H9 (cell line): Measurements from ENCODE around the gene KLC4. TPM values are rescaled to one million over a fixed set of nuclear protein-coding genes. Genes with fewer than 3 reads are reported as not detected.
A peak's percentile ranks its signal among the peaks of the same experiment; 100 is the strongest.

Experiments used
- DNase-seq: peaks from one replicate; pipeline ENCODE4 v3.0.0-alpha.2; 2017
- H2AFZ ChIP-seq: one replicate; pipeline ENCODE4 v1.6.1; 2013; ENCODE audit warnings: mild to moderate bottlenecking, low read length, control low read depth, moderate library complexity
- H2AK5ac ChIP-seq: 2 replicates; pipeline ENCODE4 v1.6.1; 2013; ENCODE audit warnings: low read length, control low read depth, mixed read lengths; ENCODE audit not compliant: insufficient read length
- H2BK120ac ChIP-seq: one replicate; pipeline ENCODE4 v1.6.1; 2013; ENCODE audit warnings: low read depth, mild to moderate bottlenecking, low read length, control low read depth, inconsistent platforms; ENCODE audit not compliant: poor library complexity, severe bottlenecking
- H2BK12ac ChIP-seq: 2 replicates; pipeline ENCODE4 v1.6.1; 2013; ENCODE audit warnings: low read length, control low read depth, mixed read lengths, low read depth; ENCODE audit not compliant: insufficient read length
- H2BK15ac ChIP-seq: 2 replicates; pipeline ENCODE4 v1.6.1; 2013; ENCODE audit warnings: low read depth, low read length, control low read depth
- H2BK20ac ChIP-seq: one replicate; pipeline ENCODE4 v1.6.1; 2013; ENCODE audit warnings: low read depth, mild to moderate bottlenecking, low read length, control low read depth, inconsistent platforms; ENCODE audit not compliant: poor library complexity, severe bottlenecking
- H2BK5ac ChIP-seq: 2 replicates; pipeline ENCODE4 v1.6.1; 2013; ENCODE audit warnings: low read length, control low read depth, mixed read lengths; ENCODE audit not compliant: insufficient read length
- H3K14ac ChIP-seq: 2 replicates; pipeline ENCODE4 v1.6.1; 2013; ENCODE audit warnings: low read length, control low read depth; ENCODE audit not compliant: insufficient read depth
- H3K18ac ChIP-seq: 2 replicates; pipeline ENCODE4 v1.6.1; 2013; ENCODE audit warnings: low read depth, mild to moderate bottlenecking, mixed read lengths, low read length, control low read depth; ENCODE audit not compliant: insufficient read length
- H3K23ac ChIP-seq: 2 replicates; pipeline ENCODE4 v1.6.1; 2013; ENCODE audit warnings: low read length, control low read depth, mixed read lengths, low read depth; ENCODE audit not compliant: insufficient read length
- H3K23me2 ChIP-seq: 2 replicates; pipeline ENCODE4 v1.6.1; 2013; ENCODE audit warnings: low read depth, mild to moderate bottlenecking, mixed read lengths, low read length, control low read depth; ENCODE audit not compliant: insufficient read length, poor library complexity, severe bottlenecking
- H3K27ac ChIP-seq: 2 replicates; pipeline ENCODE4 v1.5.1; 2013; ENCODE audit warnings: low read length, control low read depth, mixed read lengths, low read depth; ENCODE audit not compliant: insufficient read length
- H3K27me3 ChIP-seq: 2 replicates; pipeline ENCODE4 v1.6.1; 2013; ENCODE audit warnings: low read length, control low read depth, inconsistent platforms; ENCODE audit not compliant: insufficient read depth
- H3K4ac ChIP-seq: 2 replicates; pipeline ENCODE4 v1.6.1; 2013; ENCODE audit warnings: low read depth, mild to moderate bottlenecking, control low read depth, inconsistent platforms, low read length, moderate library complexity
- H3K4me1 ChIP-seq: 2 replicates; pipeline ENCODE4 v1.6.1; 2013; ENCODE audit warnings: low read length, control low read depth, inconsistent platforms; ENCODE audit not compliant: insufficient read depth
- H3K4me2 ChIP-seq: 2 replicates; pipeline ENCODE4 v1.6.1; 2013; ENCODE audit warnings: low read length, control low read depth, mixed read lengths; ENCODE audit not compliant: insufficient read length, insufficient read depth
- H3K56ac ChIP-seq: 2 replicates; pipeline ENCODE4 v1.6.1; 2013; ENCODE audit warnings: low read depth, mild to moderate bottlenecking, mixed read lengths, low read length, control low read depth; ENCODE audit not compliant: insufficient read length
- H3K79me1 ChIP-seq: 2 replicates; pipeline ENCODE4 v1.6.1; 2013; ENCODE audit warnings: low read depth, mild to moderate bottlenecking, moderate library complexity, low read length, control low read depth, inconsistent platforms; ENCODE audit not compliant: insufficient read depth, poor library complexity, severe bottlenecking
- H3K79me2 ChIP-seq: 2 replicates; pipeline ENCODE4 v1.6.1; 2013; ENCODE audit warnings: low read length, control low read depth, inconsistent platforms; ENCODE audit not compliant: insufficient read depth
- H3K9ac ChIP-seq: 2 replicates; pipeline ENCODE4 v1.6.1; 2013; ENCODE audit warnings: low read length, control low read depth, mixed read lengths; ENCODE audit not compliant: insufficient read length; ENCODE audit errors: extremely low read depth
- H3K9me3 ChIP-seq: one replicate; pipeline ENCODE4 v1.6.1; 2013; ENCODE audit warnings: low read depth, low read length, inconsistent platforms; ENCODE audit not compliant: control insufficient read depth
- H3T11ph ChIP-seq: one replicate; pipeline ENCODE4 v1.6.1; 2013; ENCODE audit warnings: mild to moderate bottlenecking, low read length, control low read depth, inconsistent platforms
- H4K20me1 ChIP-seq: one replicate; pipeline ENCODE4 v1.6.1; 2013; ENCODE audit not compliant: control insufficient read depth, insufficient read length, insufficient read depth
- H4K5ac ChIP-seq: 2 replicates; pipeline ENCODE4 v1.6.1; 2013; ENCODE audit warnings: low read depth, mild to moderate bottlenecking, mixed read lengths, low read length, control low read depth; ENCODE audit not compliant: insufficient read length
- H4K8ac ChIP-seq: replicated peaks from 2 replicates; pipeline ENCODE4 v1.6.1; 2013; ENCODE audit warnings: low read length, control low read depth, mixed read lengths, low read depth; ENCODE audit not compliant: insufficient read length
- H4K91ac ChIP-seq: 2 replicates; pipeline ENCODE4 v1.6.1; 2013; ENCODE audit warnings: low read depth, mild to moderate bottlenecking, moderate library complexity, mixed read lengths, low read length, control low read depth; ENCODE audit not compliant: insufficient read length
- H3K27ac Mint-ChIP-seq, 3 experiments: 2 replicates in 2 of 3; 3 replicates in 1 of 3; pipeline ENCODE4 v1.8.0; 2020 to 2021; ENCODE audit warnings: mixed read lengths in 3 of 3, mild to moderate bottlenecking in 1 of 3, moderate library complexity in 1 of 3
- H3K27me3 Mint-ChIP-seq: 2 replicates; pipeline ENCODE4 v1.8.0; 2021; ENCODE audit warnings: low read depth, mild to moderate bottlenecking, moderate library complexity, mixed read lengths
- H3K36me3 Mint-ChIP-seq, 3 experiments: 2 replicates in 2 of 3; 3 replicates in 1 of 3; pipeline ENCODE4 v1.8.0; 2020 to 2021; ENCODE audit warnings: low read depth in 3 of 3, mixed read lengths in 3 of 3; ENCODE audit not compliant: insufficient read depth in 1 of 3
- H3K4me1 Mint-ChIP-seq, 2 experiments: 2 replicates each; pipeline ENCODE4 v1.8.0; 2020; ENCODE audit warnings: mixed read lengths in 2 of 2
- H3K4me3 Mint-ChIP-seq, 2 experiments: 2 replicates in 1 of 2; 3 replicates in 1 of 2; pipeline ENCODE4 v1.8.0; 2020 to 2021; ENCODE audit warnings: mild to moderate bottlenecking in 2 of 2, mixed read lengths in 2 of 2, moderate library complexity in 1 of 2
- H3K9me3 Mint-ChIP-seq, 2 experiments: 2 replicates in 1 of 2; 3 replicates in 1 of 2; pipeline ENCODE4 v1.8.0; 2020; ENCODE audit warnings: mild to moderate bottlenecking in 2 of 2, mixed read lengths in 2 of 2, moderate library complexity in 1 of 2
- WGBS: extraction: QIAGEN DNeasy Blood & Tissue Kit; methylation state at CpG from one replicate; pipeline ENCODE4 v1.1.7; 2013; ENCODE audit warnings: missing lambda C conversion rate, low lambda C conversion rate, mixed read lengths; ENCODE audit not compliant: insufficient read length; ENCODE audit errors: extremely low coverage; 5-methylcytosine and 5-hydroxymethylcytosine counted together
- total RNA-seq: library from RNA; stranded (reverse); gene quantifications from 2 replicates; pipeline ENCODE4 v1.2.1, GENCODE V29; 2021
- TF ChIP-seq, protein P1 (sequence below): fragments of 200-600 bp; sonication (generic); conservative IDR thresholded peaks from 3 replicates; pipeline ENCODE4 v1.8.0; 2021; ENCODE audit warnings: antibody characterized with exemption, mild to moderate bottlenecking

The KLC4 gene
- total RNA-seq, 1 experiment from 2014 or later = 29.7 TPM

DNA sequence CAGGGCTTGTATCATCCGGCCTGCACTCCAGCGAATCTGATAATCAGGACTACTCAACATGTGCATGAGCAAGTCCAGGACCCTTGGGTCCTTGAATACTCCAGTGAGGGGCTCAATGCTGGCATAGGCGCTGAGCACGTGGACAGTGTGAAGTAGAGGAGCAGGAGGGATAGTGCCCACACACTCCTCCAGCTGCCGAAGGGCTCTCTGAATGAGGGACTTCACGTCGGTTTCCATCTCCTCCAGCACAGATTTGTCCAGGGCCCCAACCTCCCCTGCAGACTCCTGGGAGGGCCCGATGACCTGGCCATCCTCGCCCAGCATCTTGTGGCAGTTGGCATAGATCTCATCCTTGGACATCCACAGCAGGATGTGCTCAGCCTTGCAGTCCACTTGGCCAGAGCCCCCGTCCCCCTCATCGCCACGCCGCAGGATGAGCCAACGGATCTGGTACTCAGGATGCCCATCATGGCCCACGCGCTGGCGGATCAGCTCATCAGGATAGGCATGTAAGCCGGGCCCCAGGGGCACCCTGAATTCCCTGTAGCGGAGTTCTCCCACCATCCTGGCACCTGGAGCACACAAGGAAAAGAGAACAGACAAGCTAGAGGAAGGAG, 7.1 kb upstream of the KLC4 start:
- Mint-ChIP-seq H3K27ac (peak overlapping the region; percentile 88 to 98 (median 92); a peak in 4 of 7 replicates), H3K36me3 (peaks cover 27 to 59% (median 56%) of the 10 kb centered on the region in 3 experiments), H3K9me3 (peaks cover 0 to 3% of the 10 kb centered on the region in 2 experiments; a peak in 1 of 5 replicates), H3K27me3 (no peaks in the 10 kb centered on the region; the same call in 1 of the 2 replicates), H3K4me3 (peak overlapping the region; percentile 94), H3K4me1 (peaks cover 23 to 25% of the 10 kb centered on the region in 2 experiments)
- no peak overlapping the region for H2AFZ ChIP-seq
- H3T11ph ChIP-seq = no peak overlapping the region
- H3K4me2 ChIP-seq = peak overlapping the region; percentile 52
- H3K79me1 ChIP-seq = no peaks in the 10 kb centered on the region
- no peak overlapping the region for H2BK5ac ChIP-seq
- H2BK120ac ChIP-seq = no peak overlapping the region
- no peaks in the 10 kb centered on the region for H4K20me1 ChIP-seq
- no peak overlapping the region for H4K91ac ChIP-seq
- H3K4ac ChIP-seq = no peak overlapping the region
- no peak overlapping the region for H3K18ac ChIP-seq
- no peak overlapping the region for H3K9ac ChIP-seq
- H3K56ac ChIP-seq = no peak overlapping the region
- H3K79me2 ChIP-seq = no peaks in the 10 kb centered on the region
- no peak overlapping the region for H4K5ac ChIP-seq
- no peak overlapping the region for H4K8ac ChIP-seq
- H2BK12ac ChIP-seq = no peak overlapping the region
- no peak overlapping the region for H2BK20ac ChIP-seq
- peaks cover 7% of the 10 kb centered on the region for H3K23me2 ChIP-seq
- DNase-seq = peak; percentile 21
- no peak overlapping the region for H2AK5ac ChIP-seq
- no CpG with 5 or more reads among the region's 19 CpGs for WGBS
- TF ChIP-seq, protein P1, sequence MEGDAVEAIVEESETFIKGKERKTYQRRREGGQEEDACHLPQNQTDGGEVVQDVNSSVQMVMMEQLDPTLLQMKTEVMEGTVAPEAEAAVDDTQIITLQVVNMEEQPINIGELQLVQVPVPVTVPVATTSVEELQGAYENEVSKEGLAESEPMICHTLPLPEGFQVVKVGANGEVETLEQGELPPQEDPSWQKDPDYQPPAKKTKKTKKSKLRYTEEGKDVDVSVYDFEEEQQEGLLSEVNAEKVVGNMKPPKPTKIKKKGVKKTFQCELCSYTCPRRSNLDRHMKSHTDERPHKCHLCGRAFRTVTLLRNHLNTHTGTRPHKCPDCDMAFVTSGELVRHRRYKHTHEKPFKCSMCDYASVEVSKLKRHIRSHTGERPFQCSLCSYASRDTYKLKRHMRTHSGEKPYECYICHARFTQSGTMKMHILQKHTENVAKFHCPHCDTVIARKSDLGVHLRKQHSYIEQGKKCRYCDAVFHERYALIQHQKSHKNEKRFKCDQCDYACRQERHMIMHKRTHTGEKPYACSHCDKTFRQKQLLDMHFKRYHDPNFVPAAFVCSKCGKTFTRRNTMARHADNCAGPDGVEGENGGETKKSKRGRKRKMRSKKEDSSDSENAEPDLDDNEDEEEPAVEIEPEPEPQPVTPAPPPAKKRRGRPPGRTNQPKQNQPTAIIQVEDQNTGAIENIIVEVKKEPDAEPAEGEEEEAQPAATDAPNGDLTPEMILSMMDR = no peak
- no peak overlapping the region for H2BK15ac ChIP-seq
- no peak overlapping the region; the same call in 1 of the 2 replicates for H3K14ac ChIP-seq
- no peaks in the 10 kb centered on the region for H3K27me3 ChIP-seq
- no peaks in the 10 kb centered on the region for H3K4me1 ChIP-seq
- no peaks in the 10 kb centered on the region for H3K9me3 ChIP-seq
- no peak overlapping the region for H3K27ac ChIP-seq
- H3K23ac ChIP-seq = no peak overlapping the region
